Measurements from ENCODE around the gene LRCH3.

GRCh38 chr3:197742787-197743186 is 48.3 kb upstream of the LRCH3 start:
- TF ChIP-seq, protein P1, sequence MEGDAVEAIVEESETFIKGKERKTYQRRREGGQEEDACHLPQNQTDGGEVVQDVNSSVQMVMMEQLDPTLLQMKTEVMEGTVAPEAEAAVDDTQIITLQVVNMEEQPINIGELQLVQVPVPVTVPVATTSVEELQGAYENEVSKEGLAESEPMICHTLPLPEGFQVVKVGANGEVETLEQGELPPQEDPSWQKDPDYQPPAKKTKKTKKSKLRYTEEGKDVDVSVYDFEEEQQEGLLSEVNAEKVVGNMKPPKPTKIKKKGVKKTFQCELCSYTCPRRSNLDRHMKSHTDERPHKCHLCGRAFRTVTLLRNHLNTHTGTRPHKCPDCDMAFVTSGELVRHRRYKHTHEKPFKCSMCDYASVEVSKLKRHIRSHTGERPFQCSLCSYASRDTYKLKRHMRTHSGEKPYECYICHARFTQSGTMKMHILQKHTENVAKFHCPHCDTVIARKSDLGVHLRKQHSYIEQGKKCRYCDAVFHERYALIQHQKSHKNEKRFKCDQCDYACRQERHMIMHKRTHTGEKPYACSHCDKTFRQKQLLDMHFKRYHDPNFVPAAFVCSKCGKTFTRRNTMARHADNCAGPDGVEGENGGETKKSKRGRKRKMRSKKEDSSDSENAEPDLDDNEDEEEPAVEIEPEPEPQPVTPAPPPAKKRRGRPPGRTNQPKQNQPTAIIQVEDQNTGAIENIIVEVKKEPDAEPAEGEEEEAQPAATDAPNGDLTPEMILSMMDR (tag by site-specific recombination; IDR thresholded peaks at IDR 0.05) = no peak
- no peak for TF ChIP-seq ZNF670 (tag by site-specific recombination; IDR thresholded peaks at IDR 0.05; ENCODE audit: low read depth)
- TF ChIP-seq ZNF629 (tag by site-specific recombination; IDR thresholded peaks at IDR 0.05) = no peak
- TF ChIP-seq KLF9 (tag by site-specific recombination; IDR thresholded peaks at IDR 0.05; ENCODE audit: low read depth) = no peak
- TF ChIP-seq ZNF514 (tag by site-specific recombination; IDR thresholded peaks at IDR 0.05) = no peak
- TF ChIP-seq, protein P2, sequence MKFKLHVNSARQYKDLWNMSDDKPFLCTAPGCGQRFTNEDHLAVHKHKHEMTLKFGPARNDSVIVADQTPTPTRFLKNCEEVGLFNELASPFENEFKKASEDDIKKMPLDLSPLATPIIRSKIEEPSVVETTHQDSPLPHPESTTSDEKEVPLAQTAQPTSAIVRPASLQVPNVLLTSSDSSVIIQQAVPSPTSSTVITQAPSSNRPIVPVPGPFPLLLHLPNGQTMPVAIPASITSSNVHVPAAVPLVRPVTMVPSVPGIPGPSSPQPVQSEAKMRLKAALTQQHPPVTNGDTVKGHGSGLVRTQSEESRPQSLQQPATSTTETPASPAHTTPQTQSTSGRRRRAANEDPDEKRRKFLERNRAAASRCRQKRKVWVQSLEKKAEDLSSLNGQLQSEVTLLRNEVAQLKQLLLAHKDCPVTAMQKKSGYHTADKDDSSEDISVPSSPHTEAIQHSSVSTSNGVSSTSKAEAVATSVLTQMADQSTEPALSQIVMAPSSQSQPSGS (tag by site-specific recombination; IDR thresholded peaks at IDR 0.05; ENCODE audit: low read depth) = no peak
- no peak for TF ChIP-seq ZNF558 (tag by site-specific recombination; IDR thresholded peaks at IDR 0.05)
- TF ChIP-seq, protein P3, sequence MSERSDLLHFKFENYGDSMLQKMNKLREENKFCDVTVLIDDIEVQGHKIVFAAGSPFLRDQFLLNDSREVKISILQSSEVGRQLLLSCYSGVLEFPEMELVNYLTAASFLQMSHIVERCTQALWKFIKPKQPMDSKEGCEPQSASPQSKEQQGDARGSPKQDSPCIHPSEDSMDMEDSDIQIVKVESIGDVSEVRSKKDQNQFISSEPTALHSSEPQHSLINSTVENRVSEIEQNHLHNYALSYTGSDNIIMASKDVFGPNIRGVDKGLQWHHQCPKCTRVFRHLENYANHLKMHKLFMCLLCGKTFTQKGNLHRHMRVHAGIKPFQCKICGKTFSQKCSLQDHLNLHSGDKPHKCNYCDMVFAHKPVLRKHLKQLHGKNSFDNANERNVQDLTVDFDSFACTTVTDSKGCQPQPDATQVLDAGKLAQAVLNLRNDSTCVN (tag by site-specific recombination; optimal IDR thresholded peaks at IDR 0.05) = no peak

All from HEK293 (cell line).